HL-60 (cell line): ENCODE results near the gene CALM1.

Experiments
- CTCF ChIP-seq: IDR thresholded peaks from one replicate; pipeline ENCODE4 v1.5.1; 2011; ENCODE audit warnings: low read length, control low read depth, inconsistent platforms; ENCODE audit not compliant: insufficient read depth
- POLR2AphosphoS5 ChIP-seq: IDR thresholded peaks from 2 replicates; pipeline ENCODE4 v1.6.1; 2012; ENCODE audit warnings: low read depth
- REST ChIP-seq: IDR thresholded peaks from 2 replicates; pipeline ENCODE4 v1.6.1; 2012; ENCODE audit warnings: low read depth; ENCODE audit not compliant: insufficient replicate concordance

GRCh38 chr14:90452366-90452765 is 55.5 kb downstream of the CALM1 start:
- no peak for TF ChIP-seq POLR2AphosphoS5
- TF ChIP-seq CTCF = no peak
- no peak for TF ChIP-seq REST
